Mononuclear cell (primary cell): Measurements from ENCODE around the gene MRPL2. TPM values are rescaled to one million over a fixed set of nuclear protein-coding genes. Genes with fewer than 3 reads are reported as not detected.

Experiments
- H3K27me3 ChIP-seq: 2 replicates; pipeline ENCODE4 v1.6.0; 2011; ENCODE audit warnings: low read length, control low read depth; ENCODE audit not compliant: insufficient read depth
- H3K4me1 ChIP-seq: 2 replicates; pipeline ENCODE4 v1.5.1; 2011; ENCODE audit warnings: mild to moderate bottlenecking, low read length, control low read depth; ENCODE audit not compliant: insufficient read depth
- H3K4me3 ChIP-seq: 2 replicates; pipeline ENCODE4 v1.5.1; 2011; ENCODE audit warnings: mild to moderate bottlenecking, low read length, moderate library complexity
- H3K9me3 ChIP-seq: 2 replicates; pipeline ENCODE4 v1.5.1; 2011; ENCODE audit warnings: low read depth, mild to moderate bottlenecking, control low read depth, low read length
- total RNA-seq: library from RNA; depleted of rRNA; stranded (reverse); fragments of >200 nt; gene quantifications from one replicate; pipeline ENCODE4 v1.2.3, GENCODE V29; 2012

Gene MRPL2
- total RNA-seq, 1 donor: 5.7 TPM

GRCh38 chr6:43024436-43024835 is 34.8 kb downstream of the MRPL2 start:
- peaks cover 25% of the 10 kb centered on the region for H3K4me1 ChIP-seq
- H3K27me3 ChIP-seq: no peaks in the 10 kb centered on the region
- H3K9me3 ChIP-seq: no peaks in the 10 kb centered on the region
- H3K4me3 ChIP-seq: no peak overlapping the region

- peaks cover 28% of the 10 kb centered on the region for H3K4me1 ChIP-seq
- no peaks in the 10 kb centered on the region for H3K9me3 ChIP-seq
- H3K4me3 ChIP-seq: peak within 1 kb of the TSS; percentile 90
- H3K27me3 ChIP-seq: no peaks in the 10 kb centered on the region
Observed at GRCh38 chr6:43021270-43022047, 37.8 kb downstream of the MRPL2 start, which contains the start of gene RRP36. RRP36 (plus strand) TSS chr6:43021623; CDS start chr6:43021655, 32 bp downstream.

- Histone ChIP-seq H3K9me3 (no peaks in the 10 kb centered on the region), H3K4me1 (peaks cover 35% of the 10 kb centered on the region), H3K27me3 (no peaks in the 10 kb centered on the region), H3K4me3 (peak overlapping the region; percentile 90)
Observed at GRCh38 chr6:43020847-43021246, 38.4 kb downstream of the MRPL2 start.

- Histone ChIP-seq H3K4me1 (peaks cover 41% of the 10 kb centered on the region), H3K4me3 (no peak overlapping the region), H3K9me3 (no peaks in the 10 kb centered on the region), H3K27me3 (no peaks in the 10 kb centered on the region)
Observed at GRCh38 chr6:43020052-43020705, 39.1 kb downstream of the MRPL2 start.

GRCh38 chr6:43019152-43019551 is 40.1 kb downstream of the MRPL2 start:
- no peaks in the 10 kb centered on the region for H3K9me3 ChIP-seq
- H3K4me3 ChIP-seq: no peak overlapping the region
- peaks cover 50% of the 10 kb centered on the region for H3K4me1 ChIP-seq
- H3K27me3 ChIP-seq: no peaks in the 10 kb centered on the region

- Histone ChIP-seq H3K9me3 (no peaks in the 10 kb centered on the region), H3K27me3 (no peaks in the 10 kb centered on the region), H3K4me3 (no peak overlapping the region), H3K4me1 (peaks cover 49% of the 10 kb centered on the region)
Observed at GRCh38 chr6:43016943-43017334, 42.3 kb downstream of the MRPL2 start.

GRCh38 chr6:43016176-43016942 is 42.9 kb downstream of the MRPL2 start:
- Histone ChIP-seq H3K9me3 (no peaks in the 10 kb centered on the region), H3K4me1 (peaks cover 50% of the 10 kb centered on the region), H3K4me3 (no peak overlapping the region), H3K27me3 (no peaks in the 10 kb centered on the region)

GRCh38 chr6:43014434-43014909 is 44.8 kb downstream of the MRPL2 start:
- H3K4me1 ChIP-seq: peaks cover 41% of the 10 kb centered on the region

GRCh38 chr6:43013843-43014433 is 45.3 kb downstream of the MRPL2 start, which contains the start of the genes KLHDC3 and MEA1:
KLHDC3 (plus strand) TSS chr6:43014249; CDS start chr6:43017193, 2,944 bp downstream.
MEA1 (minus strand) TSS chr6:43013946; CDS start chr6:43013813, 133 bp downstream.
- Histone ChIP-seq H3K27me3 (no peaks in the 10 kb centered on the region), H3K4me1 (peaks cover 41% of the 10 kb centered on the region), H3K9me3 (no peaks in the 10 kb centered on the region), H3K4me3 (peak within 1 kb of the TSS; percentile 54)

More at GRCh38 chr6:43014434-43014909, 44.8 kb downstream of the MRPL2 start:
- Histone ChIP-seq H3K4me3 (peak overlapping the region; percentile 54), H3K27me3 (no peaks in the 10 kb centered on the region), H3K9me3 (no peaks in the 10 kb centered on the region)

- no peaks in the 10 kb centered on the region for H3K9me3 ChIP-seq
- H3K4me1 ChIP-seq: peaks cover 41% of the 10 kb centered on the region
- peak overlapping the region; percentile 54 for H3K4me3 ChIP-seq
- no peaks in the 10 kb centered on the region for H3K27me3 ChIP-seq
Observed at GRCh38 chr6:43013097-43013842, 46.0 kb downstream of the MRPL2 start.

- H3K4me3 ChIP-seq: no peak overlapping the region
- H3K27me3 ChIP-seq: no peaks in the 10 kb centered on the region
- H3K4me1 ChIP-seq: peaks cover 41% of the 10 kb centered on the region
- H3K9me3 ChIP-seq: no peaks in the 10 kb centered on the region
Observed at GRCh38 chr6:43012364-43012763, 46.9 kb downstream of the MRPL2 start.

- H3K27me3 ChIP-seq: no peaks in the 10 kb centered on the region
Observed at GRCh38 chr6:43011207-43011606, 48.0 kb downstream of the MRPL2 start.

GRCh38 chr6:43009124-43009523 is 50.1 kb downstream of the MRPL2 start:
- Histone ChIP-seq H3K27me3 (no peaks in the 10 kb centered on the region), H3K9me3 (no peaks in the 10 kb centered on the region), H3K4me1 (peaks cover 16% of the 10 kb centered on the region), H3K4me3 (no peak overlapping the region)

More at GRCh38 chr6:43011207-43011606, 48.0 kb downstream of the MRPL2 start:
- Histone ChIP-seq H3K4me3 (no peak overlapping the region), H3K4me1 (peaks cover 35% of the 10 kb centered on the region), H3K9me3 (no peaks in the 10 kb centered on the region)

- H3K9me3 ChIP-seq: no peaks in the 10 kb centered on the region
- H3K4me3 ChIP-seq: no peak overlapping the region
- H3K4me1 ChIP-seq: peaks cover 3% of the 10 kb centered on the region
- H3K27me3 ChIP-seq: no peaks in the 10 kb centered on the region
Observed at GRCh38 chr6:43007126-43007525, 52.1 kb downstream of the MRPL2 start.
